GM18507 (cell line): ENCODE data around the gene FNDC1.
A peak's percentile ranks its signal among the peaks of the same experiment; 100 is the strongest.
"Not testable (repeated sequence)": the region's sequence is repeated elsewhere in the genome, so short reads cannot be mapped to it uniquely, and the experiment has no call there.

Source experiments
- DNase-seq: peaks from one replicate; pipeline ENCODE4 v3.0.0; 2011; ENCODE audit warnings: low read depth; ENCODE audit not compliant: insufficient read length; ENCODE audit errors: extremely low spot score
- FAIRE-seq: peaks from 2 replicates; lab custom pipeline; 2011; peaks lifted over from hg19 to GRCh38; lab: Jason Lieb, UNC

FNDC1 gene

GRCh38 chr6:159169193-159169555 is at the start of gene FNDC1:
Gene FNDC1 (plus strand): TSS chr6:159169400. CDS start chr6:159169597, 197 bp downstream.
- FAIRE-seq (no peak), DNase-seq (peak; percentile 38)

- DNase-seq (no peak), FAIRE-seq (no peak)
These were observed 49.4 kb upstream of the FNDC1 start for GRCh38 chr6:159119791-159120190.

- no peak for FAIRE-seq
- DNase-seq: no peak
These were observed 47.7 kb upstream of the FNDC1 start for GRCh38 chr6:159121486-159121885.

GRCh38 chr6:159122453-159122852 is 46.7 kb upstream of the FNDC1 start:
- DNase-seq: no peak

GRCh38 chr6:159123831-159124230 is 45.4 kb upstream of the FNDC1 start:
- not testable (repeated sequence) for DNase-seq, FAIRE-seq

More at GRCh38 chr6:159122453-159122852, 46.7 kb upstream of the FNDC1 start:
- no peak for FAIRE-seq

- FAIRE-seq: no peak
- DNase-seq: no peak
These were observed 44.1 kb upstream of the FNDC1 start for GRCh38 chr6:159125014-159125609.

GRCh38 chr6:159125951-159126352 is 43.2 kb upstream of the FNDC1 start:
- no peak for DNase-seq
- FAIRE-seq: no peak

- no peak for DNase-seq
- no peak for FAIRE-seq
These were observed 42.6 kb upstream of the FNDC1 start for GRCh38 chr6:159126590-159126989.

GRCh38 chr6:159127701-159128100 is 41.5 kb upstream of the FNDC1 start:
- DNase-seq: no peak
- no peak for FAIRE-seq

- DNase-seq (no peak), FAIRE-seq (no peak)
These were observed 40.2 kb upstream of the FNDC1 start for GRCh38 chr6:159128978-159129377.

- DNase-seq (no peak), FAIRE-seq (no peak)
These were observed 38.4 kb upstream of the FNDC1 start for GRCh38 chr6:159130846-159131245.

GRCh38 chr6:159131709-159132108 is 37.5 kb upstream of the FNDC1 start:
- FAIRE-seq: no peak

GRCh38 chr6:159132664-159133063 is 36.5 kb upstream of the FNDC1 start:
- no peak for DNase-seq
- FAIRE-seq: no peak

More at GRCh38 chr6:159131709-159132108, 37.5 kb upstream of the FNDC1 start:
- no peak for DNase-seq

GRCh38 chr6:159134701-159135364 is 34.4 kb upstream of the FNDC1 start:
- FAIRE-seq (peak; percentile 92), DNase-seq (peak; percentile 43)

GRCh38 chr6:159137676-159138075 is 31.5 kb upstream of the FNDC1 start:
- DNase-seq: no peak
- no peak for FAIRE-seq

GRCh38 chr6:159142531-159142930 is 26.7 kb upstream of the FNDC1 start:
- no peak for DNase-seq
- FAIRE-seq: no peak

GRCh38 chr6:159148641-159149040 is 20.6 kb upstream of the FNDC1 start:
- no peak for DNase-seq
- no peak for FAIRE-seq

GRCh38 chr6:159149641-159150040 is 19.6 kb upstream of the FNDC1 start:
- FAIRE-seq: no peak
- DNase-seq: no peak

- DNase-seq (no peak), FAIRE-seq (peak; percentile 81)
These were observed 17.8 kb upstream of the FNDC1 start for GRCh38 chr6:159151266-159151855.

- DNase-seq: no peak
- no peak for FAIRE-seq
These were observed 17.2 kb upstream of the FNDC1 start for GRCh38 chr6:159152041-159152440.

- no peak for FAIRE-seq
- no peak for DNase-seq
These were observed 16.4 kb upstream of the FNDC1 start for GRCh38 chr6:159152782-159153181.
